Activated T-cell treated with anti-CD3 and anti-CD28 coated beads, Interleukin-2, amount 50 U/mL, for 72 hours (primary cell): ENCODE data around the gene PTPN1. TPM values are rescaled to one million over a fixed set of nuclear protein-coding genes. Genes with fewer than 3 reads are reported as not detected.
A peak's percentile ranks its signal among the peaks of the same experiment; 100 is the strongest.
"Not testable (repeated sequence)": the region's sequence is repeated elsewhere in the genome, so short reads cannot be mapped to it uniquely, and the experiment has no call there.

Experiments
- ATAC-seq, 2 donors: fragments of 150-1000 bp; cut with Tn5 transposase; replicated peaks in 1 of 2; 2 replicates each; pipeline ENCODE4 v1.10.0; 2021; ENCODE audit warnings: moderate library complexity in 2 of 2, mild to moderate bottlenecking in 1 of 2
- DNase-seq, 2 donors: peaks; one replicate each; pipeline ENCODE4 v3.0.0; 2021 to 2022; ENCODE audit warnings: mixed read lengths in 1 of 2
- H3K27ac Mint-ChIP-seq: one replicate; pipeline ENCODE4 v1.8.0; 2022; ENCODE audit warnings: mild to moderate bottlenecking, moderate library complexity, mixed read lengths
- H3K27me3 Mint-ChIP-seq: one replicate; pipeline ENCODE4 v1.8.0; 2022; ENCODE audit warnings: low read depth, mixed read lengths
- H3K36me3 Mint-ChIP-seq, 2 donors: one replicate each; pipeline ENCODE4 v1.8.0; 2022; ENCODE audit warnings: mixed read lengths in 2 of 2, mild to moderate bottlenecking in 1 of 2; ENCODE audit not compliant: insufficient read depth in 2 of 2
- H3K4me1 Mint-ChIP-seq: one replicate; pipeline ENCODE4 v1.8.0; 2022; ENCODE audit warnings: low read depth, mixed read lengths
- H3K4me3 Mint-ChIP-seq, 2 donors: one replicate each; pipeline ENCODE4 v1.8.0; 2022; ENCODE audit warnings: mild to moderate bottlenecking in 2 of 2, mixed read lengths in 2 of 2, moderate library complexity in 2 of 2
- H3K9me3 Mint-ChIP-seq, 2 donors: one replicate each; pipeline ENCODE4 v1.8.0; 2022; ENCODE audit warnings: mixed read lengths in 2 of 2
- total RNA-seq, 2 donors: library from RNA; stranded (reverse); gene quantifications; one replicate each; pipeline ENCODE4 v1.2.3, GENCODE V29; 2022

The PTPN1 gene
- total RNA-seq, 2 donors from 2014 or later: 138 TPM

GRCh38 chr20:50491168-50491567 is 19.0 kb upstream of the PTPN1 start:
- no peak for DNase-seq
- H3K4me1 Mint-ChIP-seq: peaks cover 75% of the 10 kb centered on the region
- H3K27me3 Mint-ChIP-seq: no peaks in the 10 kb centered on the region
- H3K36me3 Mint-ChIP-seq: no peaks in the 10 kb centered on the region
- no peak overlapping the region for H3K27ac Mint-ChIP-seq
- no peaks in the 10 kb centered on the region for H3K9me3 Mint-ChIP-seq
- no peak overlapping the region for H3K4me3 Mint-ChIP-seq
- ATAC-seq: no peak

GRCh38 chr20:50491926-50492634 is 18.1 kb upstream of the PTPN1 start:
- Mint-ChIP-seq H3K9me3 (no peaks in the 10 kb centered on the region), H3K4me3 (peak overlapping the region; percentile 66 to 75), H3K36me3 (no peaks in the 10 kb centered on the region), H3K4me1 (peaks cover 67% of the 10 kb centered on the region), H3K27ac (peak overlapping the region; percentile 85), H3K27me3 (no peaks in the 10 kb centered on the region)
- ATAC-seq (peak in 1 of 2 donors; percentile 9), DNase-seq (no peak)

GRCh38 chr20:50493881-50494253 is 16.3 kb upstream of the PTPN1 start:
- Mint-ChIP-seq H3K27ac (peak overlapping the region; percentile 85), H3K27me3 (no peaks in the 10 kb centered on the region), H3K9me3 (no peaks in the 10 kb centered on the region), H3K4me3 (peak overlapping the region; percentile 13 to 66), H3K36me3 (no peaks in the 10 kb centered on the region), H3K4me1 (peaks cover 58% of the 10 kb centered on the region)
- ATAC-seq: no peak
- no peak for DNase-seq

GRCh38 chr20:50494428-50494827 is 15.8 kb upstream of the PTPN1 start:
- H3K4me3 Mint-ChIP-seq: no peak overlapping the region
- H3K27me3 Mint-ChIP-seq: no peaks in the 10 kb centered on the region
- peaks cover 53% of the 10 kb centered on the region for H3K4me1 Mint-ChIP-seq
- H3K27ac Mint-ChIP-seq: no peak overlapping the region
- ATAC-seq (no peak), DNase-seq (no peak)
- H3K9me3 Mint-ChIP-seq: no peaks in the 10 kb centered on the region
- no peaks in the 10 kb centered on the region for H3K36me3 Mint-ChIP-seq

GRCh38 chr20:50496773-50497385 is 13.3 kb upstream of the PTPN1 start:
- Mint-ChIP-seq H3K4me3 (no peak overlapping the region), H3K27ac (no peak overlapping the region), H3K9me3 (no peaks in the 10 kb centered on the region), H3K27me3 (no peaks in the 10 kb centered on the region), H3K36me3 (no peaks in the 10 kb centered on the region), H3K4me1 (peaks cover 34% of the 10 kb centered on the region)
- ATAC-seq (no peak), DNase-seq (no peak)

GRCh38 chr20:50498071-50498776 is 12.0 kb upstream of the PTPN1 start:
- ATAC-seq (peak in 1 of 2 donors; percentile 25), DNase-seq (no peak)
- Mint-ChIP-seq H3K9me3 (no peaks in the 10 kb centered on the region), H3K4me1 (peaks cover 21% of the 10 kb centered on the region), H3K36me3 (no peaks in the 10 kb centered on the region), H3K4me3 (no peak overlapping the region), H3K27me3 (no peaks in the 10 kb centered on the region), H3K27ac (no peak overlapping the region)

- DNase-seq: no peak
- no peak for ATAC-seq
- Mint-ChIP-seq H3K27me3 (no peaks in the 10 kb centered on the region), H3K36me3 (no peaks in the 10 kb centered on the region), H3K4me3 (no peak overlapping the region), H3K27ac (no peak overlapping the region), H3K9me3 (no peaks in the 10 kb centered on the region), H3K4me1 (peaks cover 21% of the 10 kb centered on the region)
Measured at GRCh38 chr20:50499938-50500337, 10.2 kb upstream of the PTPN1 start.

- Mint-ChIP-seq H3K36me3 (no peaks in the 10 kb centered on the region), H3K27me3 (no peaks in the 10 kb centered on the region), H3K4me1 (peaks cover 23% of the 10 kb centered on the region), H3K4me3 (no peak overlapping the region), H3K9me3 (no peaks in the 10 kb centered on the region), H3K27ac (no peak overlapping the region)
- DNase-seq: no peak
- no peak for ATAC-seq
Measured at GRCh38 chr20:50501972-50502745, 8.0 kb upstream of the PTPN1 start.

GRCh38 chr20:50504231-50504823 is 5.9 kb upstream of the PTPN1 start:
- ATAC-seq (no peak), DNase-seq (no peak)
- Mint-ChIP-seq H3K9me3 (no peaks in the 10 kb centered on the region), H3K36me3 (no peaks in the 10 kb centered on the region), H3K27ac (no peak overlapping the region), H3K27me3 (no peaks in the 10 kb centered on the region), H3K4me3 (no peak overlapping the region), H3K4me1 (peaks cover 20% of the 10 kb centered on the region)

- H3K9me3 Mint-ChIP-seq: no peaks in the 10 kb centered on the region
- ATAC-seq (no peak), DNase-seq (no peak)
- no peak overlapping the region for H3K4me3 Mint-ChIP-seq
- H3K36me3 Mint-ChIP-seq: peaks cover 5 to 7% of the 10 kb centered on the region in 2 donors
- no peak overlapping the region for H3K27ac Mint-ChIP-seq
- H3K27me3 Mint-ChIP-seq: no peaks in the 10 kb centered on the region
- peaks cover 25% of the 10 kb centered on the region for H3K4me1 Mint-ChIP-seq
Measured at GRCh38 chr20:50506270-50506579, 4.0 kb upstream of the PTPN1 start.

GRCh38 chr20:50507745-50508144 is 2.4 kb upstream of the PTPN1 start:
- H3K27me3 Mint-ChIP-seq, H3K4me3 Mint-ChIP-seq, H3K27ac Mint-ChIP-seq, ATAC-seq, DNase-seq, H3K9me3 Mint-ChIP-seq: not testable (repeated sequence)
- Mint-ChIP-seq H3K4me1 (peaks cover 30% of the 10 kb centered on the region), H3K36me3 (peaks cover 9 to 11% of the 10 kb centered on the region in 2 donors)

GRCh38 chr20:50508171-50508755 is 1.9 kb upstream of the PTPN1 start:
- no peak overlapping the region for H3K27ac Mint-ChIP-seq
- ATAC-seq: no peak

More at GRCh38 chr20:50508171-50508755, 1.9 kb upstream of the PTPN1 start:
- Mint-ChIP-seq H3K4me1 (peaks cover 36% of the 10 kb centered on the region), H3K9me3 (no peaks in the 10 kb centered on the region), H3K27me3 (no peaks in the 10 kb centered on the region), H3K4me3 (no peak overlapping the region), H3K36me3 (peaks cover 10 to 14% of the 10 kb centered on the region in 2 donors)
- DNase-seq: no peak
